ENCODE measurements around the gene ADCYAP1.

DNA sequence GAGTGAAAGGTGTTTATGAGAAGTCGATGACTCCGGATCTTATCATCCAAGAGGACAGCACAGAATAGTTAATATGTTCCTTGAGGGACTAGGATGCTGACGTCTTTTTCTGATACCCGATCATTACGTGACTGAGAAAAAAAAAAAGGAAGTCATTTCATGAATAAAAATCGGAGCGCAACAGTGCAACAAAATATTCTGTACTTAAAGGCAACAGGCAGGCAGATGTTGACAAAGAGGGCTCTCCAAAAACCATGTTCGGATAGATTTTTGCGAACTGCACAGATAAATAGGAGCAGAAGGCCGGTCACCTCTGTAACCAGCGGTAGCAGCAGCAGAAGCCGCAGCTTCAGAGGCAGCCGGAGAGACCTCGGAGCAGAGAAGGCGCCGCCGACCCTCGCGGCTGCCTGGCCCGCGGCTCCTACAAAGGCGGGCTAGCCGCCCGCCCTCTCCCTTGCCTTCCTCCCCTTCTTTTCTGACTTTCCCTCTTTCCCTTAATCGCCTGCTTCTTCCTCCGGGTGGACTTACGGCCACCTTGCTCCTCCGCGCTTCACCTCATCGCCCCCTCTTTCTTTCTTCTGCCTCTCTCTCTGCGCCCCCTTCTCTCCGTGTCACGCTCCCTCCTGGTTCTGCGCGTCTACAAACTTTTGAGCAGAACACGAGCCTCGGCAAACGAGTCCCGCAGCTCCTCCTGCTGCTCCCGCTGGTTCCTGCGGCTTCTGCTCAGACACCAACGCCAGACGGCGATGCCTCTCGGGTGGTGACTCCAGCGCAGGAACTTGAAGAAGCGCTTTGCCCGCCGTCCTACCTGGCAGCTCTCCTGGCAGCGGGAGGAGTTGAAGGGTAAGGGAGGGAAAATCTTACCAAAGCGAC lies at the start of gene ADCYAP1:
- TF ChIP-seq BACH2 (CRISPR knock-in tag; IDR thresholded peaks at IDR 0.05; ENCODE audit: borderline replicate concordance) = no peak
- TF ChIP-seq TOX (CRISPR knock-in tag; IDR thresholded peaks at IDR 0.05; ENCODE audit: borderline replicate concordance) = no peak
- TF ChIP-seq, protein P1, sequence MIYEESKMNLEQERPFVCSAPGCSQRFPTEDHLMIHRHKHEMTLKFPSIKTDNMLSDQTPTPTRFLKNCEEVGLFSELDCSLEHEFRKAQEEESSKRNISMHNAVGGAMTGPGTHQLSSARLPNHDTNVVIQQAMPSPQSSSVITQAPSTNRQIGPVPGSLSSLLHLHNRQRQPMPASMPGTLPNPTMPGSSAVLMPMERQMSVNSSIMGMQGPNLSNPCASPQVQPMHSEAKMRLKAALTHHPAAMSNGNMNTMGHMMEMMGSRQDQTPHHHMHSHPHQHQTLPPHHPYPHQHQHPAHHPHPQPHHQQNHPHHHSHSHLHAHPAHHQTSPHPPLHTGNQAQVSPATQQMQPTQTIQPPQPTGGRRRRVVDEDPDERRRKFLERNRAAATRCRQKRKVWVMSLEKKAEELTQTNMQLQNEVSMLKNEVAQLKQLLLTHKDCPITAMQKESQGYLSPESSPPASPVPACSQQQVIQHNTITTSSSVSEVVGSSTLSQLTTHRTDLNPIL (CRISPR knock-in tag; IDR thresholded peaks at IDR 0.05; ENCODE audit: low read depth) = no peak
- TF ChIP-seq ARNTL (CRISPR knock-in tag; IDR thresholded peaks at IDR 0.05; ENCODE audit: borderline replicate concordance, low read depth) = no peak
- no peak for TF ChIP-seq PATZ1 (CRISPR knock-in tag; IDR thresholded peaks at IDR 0.05; ENCODE audit: borderline replicate concordance)
- TF ChIP-seq ISL1 (CRISPR knock-in tag; IDR thresholded peaks at IDR 0.05) = no peak
- no peak for TF ChIP-seq ZFP30 (CRISPR knock-in tag; IDR thresholded peaks at IDR 0.05)
- no peak for TF ChIP-seq CSDC2 (CRISPR knock-in tag; IDR thresholded peaks at IDR 0.05)
- TF ChIP-seq GLIS3 (CRISPR knock-in tag; IDR thresholded peaks at IDR 0.05) = no peak
- TF ChIP-seq, protein P2, sequence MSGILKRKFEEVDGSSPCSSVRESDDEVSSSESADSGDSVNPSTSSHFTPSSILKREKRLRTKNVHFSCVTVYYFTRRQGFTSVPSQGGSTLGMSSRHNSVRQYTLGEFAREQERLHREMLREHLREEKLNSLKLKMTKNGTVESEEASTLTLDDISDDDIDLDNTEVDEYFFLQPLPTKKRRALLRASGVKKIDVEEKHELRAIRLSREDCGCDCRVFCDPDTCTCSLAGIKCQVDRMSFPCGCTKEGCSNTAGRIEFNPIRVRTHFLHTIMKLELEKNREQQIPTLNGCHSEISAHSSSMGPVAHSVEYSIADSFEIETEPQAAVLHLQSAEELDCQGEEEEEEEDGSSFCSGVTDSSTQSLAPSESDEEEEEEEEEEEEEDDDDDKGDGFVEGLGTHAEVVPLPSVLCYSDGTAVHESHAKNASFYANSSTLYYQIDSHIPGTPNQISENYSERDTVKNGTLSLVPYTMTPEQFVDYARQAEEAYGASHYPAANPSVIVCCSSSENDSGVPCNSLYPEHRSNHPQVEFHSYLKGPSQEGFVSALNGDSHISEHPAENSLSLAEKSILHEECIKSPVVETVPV (CRISPR knock-in tag; IDR thresholded peaks at IDR 0.05) = no peak
- no peak for TF ChIP-seq OSR1 (CRISPR knock-in tag; IDR thresholded peaks at IDR 0.05)
